GM12872 (cell line): ENCODE data around the gene PSMB7.

Experiments
- CTCF ChIP-seq: IDR thresholded peaks from 3 replicates; pipeline ENCODE4 v1.5.1; 2011; ENCODE audit warnings: low read depth, mild to moderate bottlenecking, low read length, moderate library complexity; ENCODE audit not compliant: insufficient read depth

PSMB7 gene

DNA sequence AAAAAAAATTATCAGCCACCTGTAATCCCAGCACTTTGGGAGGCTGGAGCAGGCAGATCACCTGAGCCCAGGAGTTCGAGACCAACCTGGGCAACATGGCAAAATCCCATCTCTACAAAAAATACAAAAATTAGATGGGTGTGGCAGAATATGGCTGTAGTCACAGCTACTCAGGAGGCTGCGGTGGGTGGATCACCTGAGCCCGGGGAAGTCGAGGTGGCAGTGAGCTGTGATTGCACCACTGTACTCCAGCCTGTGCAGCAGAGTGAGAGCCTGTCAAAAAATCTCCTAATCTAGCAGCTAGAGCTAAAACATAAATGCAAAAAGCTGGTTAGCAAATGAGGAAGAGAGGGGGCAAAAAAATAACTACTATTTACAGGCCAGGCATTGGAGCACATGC lies 12.0 kb downstream of the PSMB7 start:
- TF ChIP-seq CTCF = no peak

DNA sequence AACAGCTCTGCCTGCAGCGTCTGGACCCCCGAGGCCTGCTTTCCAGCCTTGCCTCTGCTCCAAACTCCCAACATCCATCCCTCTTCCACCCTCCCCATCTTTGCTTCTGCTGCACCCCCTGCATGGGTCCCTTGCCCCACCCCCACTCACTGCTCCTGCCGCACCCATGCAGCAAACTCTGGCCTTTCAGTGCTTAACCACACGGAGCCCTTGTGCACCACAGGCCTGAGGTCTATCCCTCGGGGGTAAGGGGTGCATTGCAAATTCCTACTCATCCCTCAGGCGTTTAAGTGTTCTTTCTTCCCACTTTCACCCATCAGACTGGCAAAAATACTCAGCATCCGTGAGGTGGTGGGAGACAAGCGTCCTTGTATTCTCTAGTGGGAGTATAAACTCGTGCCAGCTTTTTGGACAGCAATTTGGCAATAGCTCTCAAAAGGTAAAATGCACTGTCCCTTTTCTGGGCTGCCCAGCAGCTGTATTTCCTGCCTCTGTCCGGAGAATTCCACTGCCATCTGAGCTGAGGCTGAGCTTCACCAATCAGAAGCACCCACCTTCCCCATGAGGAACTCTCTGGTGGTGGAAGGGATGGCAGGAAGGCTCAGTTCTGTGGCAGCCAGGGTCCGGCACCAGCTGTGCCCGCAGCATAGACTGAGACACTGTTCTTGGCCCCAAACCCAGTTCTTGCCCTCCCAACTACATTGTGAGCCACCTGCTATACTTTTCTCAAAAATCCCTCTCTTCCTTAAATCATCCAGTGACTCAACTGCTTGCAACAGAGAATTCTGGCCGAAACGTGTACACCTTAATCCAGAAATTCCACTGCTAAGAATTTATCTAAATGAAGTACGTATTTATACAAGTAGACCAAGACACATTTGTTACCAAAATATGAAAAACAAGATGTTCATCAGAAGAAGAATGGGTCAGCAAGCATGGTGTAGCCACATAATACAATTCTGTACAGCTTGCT lies 15.0 kb downstream of the PSMB7 start:
- TF ChIP-seq CTCF = no peak

DNA sequence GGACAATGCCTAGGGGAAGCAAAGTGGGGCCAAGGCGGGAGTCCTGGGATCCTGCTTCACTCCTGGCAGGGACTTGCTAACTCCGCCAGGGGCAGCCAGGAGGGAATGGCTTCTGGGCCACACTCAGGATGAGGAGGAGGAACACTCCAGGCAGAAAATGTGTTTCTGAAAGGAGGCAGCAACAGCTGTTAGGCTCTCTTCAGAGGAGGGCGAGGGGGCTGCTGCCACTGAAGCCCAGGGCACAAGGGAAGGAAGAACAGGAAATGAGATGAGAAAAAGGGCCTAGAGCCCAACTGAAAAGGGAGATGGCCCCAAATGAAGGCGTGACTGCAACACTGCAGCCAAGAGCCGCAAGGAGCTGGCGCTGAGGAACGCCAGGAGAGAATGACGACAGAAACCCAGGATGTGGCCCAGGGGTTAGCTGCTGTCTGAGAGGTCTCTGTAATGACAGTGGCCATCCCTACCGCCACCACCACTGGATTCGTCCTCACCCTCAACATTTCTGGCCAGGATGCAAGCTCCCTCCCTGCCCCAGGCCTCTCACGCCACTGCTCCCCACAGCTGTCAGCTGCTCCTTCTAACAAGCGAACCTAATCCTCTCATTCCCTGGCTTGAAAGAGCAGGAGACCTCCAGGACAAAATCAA lies 15.8 kb downstream of the PSMB7 start:
- TF ChIP-seq CTCF = no peak

DNA sequence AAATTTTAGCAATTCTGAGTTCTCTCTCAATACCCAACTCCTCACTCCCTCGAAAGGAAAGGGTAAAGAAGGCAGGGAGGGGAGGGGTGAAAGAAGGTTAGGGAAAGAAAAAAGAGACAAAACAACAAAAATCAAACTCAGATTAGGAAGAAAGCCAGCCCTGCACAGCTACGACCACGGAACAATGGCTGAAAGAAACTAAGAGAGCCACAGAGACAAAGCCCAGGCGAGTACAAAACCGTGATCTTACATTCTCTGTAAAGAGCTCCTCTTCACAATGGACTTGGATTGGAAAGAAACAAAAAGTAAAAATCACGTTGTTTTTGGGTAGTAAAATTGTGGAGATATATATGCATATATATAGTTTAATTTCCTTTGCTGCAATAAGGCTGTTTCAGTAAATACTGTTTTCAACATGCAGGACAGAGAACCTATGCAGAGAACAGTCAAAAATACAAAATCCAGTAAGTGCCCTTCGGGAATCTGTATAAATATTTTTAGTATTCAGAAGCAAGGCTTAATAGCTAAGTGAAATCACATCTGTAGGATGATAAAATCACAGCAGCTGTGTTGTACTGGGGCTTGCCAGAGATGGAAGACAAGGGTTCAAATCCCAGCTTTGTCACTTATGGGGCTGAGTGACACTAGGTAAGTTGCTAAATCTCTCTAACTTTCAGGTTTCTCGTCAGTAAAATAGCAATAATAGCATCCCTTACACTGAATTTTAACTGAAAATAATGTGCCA lies 16.9 kb downstream of the PSMB7 start:
- TF ChIP-seq CTCF = no peak

DNA sequence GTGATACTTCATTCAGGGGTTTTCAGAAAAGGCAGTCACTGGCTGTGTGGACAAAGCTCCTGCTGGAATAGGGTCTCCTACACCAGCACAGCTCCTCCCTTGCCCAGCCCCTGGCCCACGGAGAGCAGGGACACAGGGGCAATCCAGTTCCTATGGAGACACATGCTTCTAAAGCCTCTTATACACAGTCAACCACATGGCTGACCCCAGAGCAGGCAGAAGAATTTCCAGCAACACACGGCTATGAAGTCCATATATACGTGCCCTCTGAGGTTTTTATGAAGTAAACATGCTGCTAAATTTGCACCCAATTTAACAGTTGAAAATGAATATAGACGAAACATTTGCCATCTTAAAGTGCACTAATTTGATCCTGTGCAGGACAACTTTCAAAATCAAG lies 19.4 kb downstream of the PSMB7 start:
- no peak for TF ChIP-seq CTCF

GRCh38 chr9:124394596-124394995 lies 20.6 kb downstream of the PSMB7 start:
- TF ChIP-seq CTCF = no peak

DNA sequence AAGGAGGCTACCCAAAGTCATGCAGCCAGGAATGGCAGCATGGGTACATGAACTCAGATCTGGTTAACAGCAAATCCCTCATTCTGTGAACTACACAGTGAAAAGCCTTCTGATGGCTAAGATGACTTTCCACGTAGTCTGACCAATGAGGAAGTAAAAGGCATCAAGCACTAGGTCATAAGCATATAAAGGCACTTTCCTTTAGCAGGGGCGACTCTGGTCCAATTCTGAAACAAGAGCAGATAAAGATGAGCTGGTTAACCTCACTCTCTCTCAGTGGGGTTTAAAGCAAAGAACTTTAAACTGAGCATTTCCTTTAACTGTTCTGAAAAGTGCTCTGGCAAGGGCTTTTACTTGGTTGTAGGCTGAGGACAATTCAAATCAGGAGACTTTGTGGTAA lies 21.1 kb downstream of the PSMB7 start:
- no peak for TF ChIP-seq CTCF
